ENCODE data around the gene SMARCA1. TPM values are rescaled to one million over a fixed set of nuclear protein-coding genes. Genes with fewer than 3 reads are reported as not detected.

The SMARCA1 gene
- total RNA-seq, 1 donor from 2014 or later, result 183 TPM

GRCh38 chrX:129488359-129488758 lies 34.9 kb downstream of the SMARCA1 start:
- TF ChIP-seq CTCF (IDR thresholded peaks at IDR 0.05; ENCODE audit: unreplicated experiment), result no peak
- no peaks in the 10 kb centered on the region for H3K27me3 Mint-ChIP-seq
- H3K36me3 Mint-ChIP-seq (ENCODE audit: insufficient read depth), result peaks cover 29% of the 10 kb centered on the region
- no peak overlapping the region for H3K4me3 Mint-ChIP-seq (ENCODE audit: low read depth)
- DNase-seq (ENCODE audit: low spot score, unreplicated experiment), result no peak
- H3K27ac Mint-ChIP-seq, result no peak overlapping the region
- H3K9me3 Mint-ChIP-seq (ENCODE audit: low read depth), result no peaks in the 10 kb centered on the region
- H3K4me1 Mint-ChIP-seq (ENCODE audit: low read depth), result no peaks in the 10 kb centered on the region

GRCh38 chrX:129480889-129481288 lies 42.4 kb downstream of the SMARCA1 start:
- Mint-ChIP-seq H3K27me3 (no peaks in the 10 kb centered on the region), H3K27ac (no peak overlapping the region), H3K9me3 (ENCODE audit: low read depth) (no peaks in the 10 kb centered on the region), H3K36me3 (ENCODE audit: insufficient read depth) (peaks cover 42% of the 10 kb centered on the region), H3K4me3 (ENCODE audit: low read depth) (no peak overlapping the region), H3K4me1 (ENCODE audit: low read depth) (no peaks in the 10 kb centered on the region)
- no peak for DNase-seq (ENCODE audit: low spot score, unreplicated experiment)
- TF ChIP-seq CTCF (IDR thresholded peaks at IDR 0.05; ENCODE audit: unreplicated experiment), result no peak

GRCh38 chrX:129478516-129478915 lies 44.8 kb downstream of the SMARCA1 start:
- TF ChIP-seq CTCF (IDR thresholded peaks at IDR 0.05; ENCODE audit: unreplicated experiment), result no peak
- Mint-ChIP-seq H3K9me3 (ENCODE audit: low read depth) (no peaks in the 10 kb centered on the region), H3K27ac (no peak overlapping the region), H3K27me3 (no peaks in the 10 kb centered on the region), H3K36me3 (ENCODE audit: insufficient read depth) (peaks cover 38% of the 10 kb centered on the region), H3K4me3 (ENCODE audit: low read depth) (no peak overlapping the region), H3K4me1 (ENCODE audit: low read depth) (no peaks in the 10 kb centered on the region)
- no peak for DNase-seq (ENCODE audit: low spot score, unreplicated experiment)

GRCh38 chrX:129472116-129472515 lies 51.2 kb downstream of the SMARCA1 start:
- no peak overlapping the region for H3K4me3 Mint-ChIP-seq (ENCODE audit: low read depth)
- DNase-seq (ENCODE audit: low spot score, unreplicated experiment), result no peak
- H3K9me3 Mint-ChIP-seq (ENCODE audit: low read depth), result no peaks in the 10 kb centered on the region
- peaks cover 21% of the 10 kb centered on the region for H3K36me3 Mint-ChIP-seq (ENCODE audit: insufficient read depth)
- TF ChIP-seq CTCF (IDR thresholded peaks at IDR 0.05; ENCODE audit: unreplicated experiment), result no peak
- no peak overlapping the region for H3K27ac Mint-ChIP-seq
- no peaks in the 10 kb centered on the region for H3K27me3 Mint-ChIP-seq
- H3K4me1 Mint-ChIP-seq (ENCODE audit: low read depth), result no peaks in the 10 kb centered on the region

- H3K4me1 Mint-ChIP-seq (ENCODE audit: low read depth), result no peaks in the 10 kb centered on the region
- no peaks in the 10 kb centered on the region for H3K9me3 Mint-ChIP-seq (ENCODE audit: low read depth)
- H3K4me3 Mint-ChIP-seq (ENCODE audit: low read depth), result no peak overlapping the region
- DNase-seq (ENCODE audit: low spot score, unreplicated experiment), result no peak
- H3K36me3 Mint-ChIP-seq (ENCODE audit: insufficient read depth), result peaks cover 31% of the 10 kb centered on the region
- no peak overlapping the region for H3K27ac Mint-ChIP-seq
- H3K27me3 Mint-ChIP-seq, result no peaks in the 10 kb centered on the region
- peak; percentile 48 for TF ChIP-seq CTCF (IDR thresholded peaks at IDR 0.05; ENCODE audit: unreplicated experiment)
Measured at GRCh38 chrX:129462707-129463106, 60.6 kb downstream of the SMARCA1 start.

All from progenitor cell of endocrine pancreas (in vitro differentiated cells).